NCI-H345 treated with DMSO at 0.1 percent for 48 hours (cell line): Measurements from ENCODE around the gene PSMD3.

ENCODE experiments used
- DNase-seq: peaks from one replicate; lab custom pipeline; 2025; ENCODE audit not compliant: unreplicated experiment; lab: John Stamatoyannopoulos, UW

PSMD3 gene

DNA sequence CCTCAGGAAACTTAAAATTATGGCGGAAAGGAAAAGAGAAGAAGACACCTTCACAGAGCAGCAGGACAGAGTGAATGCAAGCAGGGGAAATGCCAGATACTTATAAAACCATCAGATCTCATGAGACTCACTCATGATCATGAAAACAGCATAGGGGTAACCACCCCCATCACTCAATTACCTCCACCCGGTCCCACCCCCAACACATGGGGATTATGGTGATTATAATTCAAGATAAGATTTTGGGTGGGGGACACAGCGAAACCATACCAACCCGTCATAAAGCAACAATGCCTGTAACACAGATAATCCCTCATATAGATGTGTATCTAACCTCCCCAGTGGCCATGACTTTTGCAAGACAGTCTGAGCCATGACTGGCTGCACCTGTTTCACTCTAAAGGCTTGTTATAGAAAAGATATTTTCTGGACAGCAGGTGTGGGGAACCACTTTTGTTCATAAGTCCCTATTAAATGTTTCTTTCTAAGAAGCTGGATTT is 24.8 kb upstream of the PSMD3 start:
- no peak for DNase-seq

DNA sequence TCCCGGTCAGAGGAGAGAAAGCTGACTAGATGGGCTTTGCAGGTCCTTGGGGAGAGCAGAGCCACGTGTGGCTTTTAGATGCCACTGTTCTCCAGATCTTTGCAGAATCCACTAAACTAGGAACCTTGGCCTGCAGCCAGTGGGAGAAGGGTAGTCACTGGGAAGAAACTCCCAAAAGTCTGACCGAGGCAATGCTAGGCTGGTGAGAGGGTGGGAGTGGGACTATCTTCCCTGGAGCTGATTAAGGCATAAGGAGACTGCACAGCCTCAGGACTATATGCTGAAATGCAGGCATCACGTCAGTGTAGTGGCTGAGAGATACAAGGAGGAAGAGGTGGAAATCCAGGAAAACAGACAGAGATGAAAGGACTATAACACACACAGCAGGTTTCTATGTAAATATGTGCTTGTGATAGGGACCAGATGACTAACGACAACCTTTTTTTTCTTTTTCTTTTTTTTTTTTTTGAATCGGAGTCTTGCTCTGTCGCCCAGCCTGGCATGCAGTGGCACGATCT is 20.0 kb upstream of the PSMD3 start:
- DNase-seq = no peak

DNA sequence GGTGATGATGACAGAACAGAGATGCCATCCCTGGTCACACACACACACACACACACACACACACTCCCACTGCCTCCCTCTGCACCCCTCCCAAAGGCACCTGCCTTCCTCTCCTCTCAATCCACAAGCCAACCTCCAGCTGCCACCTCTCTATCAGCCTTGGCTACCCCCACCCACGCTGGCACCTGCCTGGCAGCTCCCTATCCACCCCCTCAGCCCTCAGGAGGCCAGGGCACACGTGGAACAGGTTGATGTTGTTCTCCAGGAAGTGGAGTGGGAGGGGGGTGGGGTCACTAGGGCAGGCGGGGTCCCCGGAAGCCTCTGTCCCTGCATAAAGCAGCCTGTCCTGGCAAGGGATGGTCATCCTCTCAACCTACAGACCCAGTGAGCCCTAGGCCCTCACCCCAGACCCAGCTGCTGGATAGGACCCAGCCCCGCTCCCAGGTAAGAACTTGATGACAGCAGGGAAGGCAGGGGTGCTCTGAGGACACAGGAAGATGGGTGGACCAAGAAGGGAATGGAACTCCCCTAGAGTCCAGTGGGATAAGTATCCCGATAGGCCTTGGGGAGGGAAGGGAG is 17.9 kb upstream of the PSMD3 start, which contains the start of gene GSDMA:
Gene GSDMA (plus strand): TSS at position 363 of the 579 bp plus-strand sequence. CDS start 2,684 bp downstream, outside the sequence.
- DNase-seq = no peak

DNA sequence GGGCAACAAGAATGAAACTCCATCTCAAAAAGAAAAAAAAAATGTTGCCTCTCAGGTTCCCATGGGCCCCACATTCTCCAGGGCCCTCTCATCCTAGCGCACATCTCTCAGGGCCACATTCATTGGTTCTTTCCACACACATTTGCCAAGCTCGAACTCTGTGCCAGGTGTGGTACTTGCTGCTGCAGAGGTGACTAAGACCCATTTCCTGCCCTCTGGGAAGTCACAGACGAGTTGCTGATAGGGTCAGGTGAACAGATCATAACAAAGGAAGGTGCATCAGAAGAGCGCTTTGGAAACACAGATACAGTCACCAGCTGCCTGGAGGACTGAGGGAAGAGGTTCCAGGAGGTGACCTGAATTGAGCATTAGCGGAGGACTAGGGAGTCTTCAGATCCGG is 16.8 kb upstream of the PSMD3 start:
- no peak for DNase-seq

DNA sequence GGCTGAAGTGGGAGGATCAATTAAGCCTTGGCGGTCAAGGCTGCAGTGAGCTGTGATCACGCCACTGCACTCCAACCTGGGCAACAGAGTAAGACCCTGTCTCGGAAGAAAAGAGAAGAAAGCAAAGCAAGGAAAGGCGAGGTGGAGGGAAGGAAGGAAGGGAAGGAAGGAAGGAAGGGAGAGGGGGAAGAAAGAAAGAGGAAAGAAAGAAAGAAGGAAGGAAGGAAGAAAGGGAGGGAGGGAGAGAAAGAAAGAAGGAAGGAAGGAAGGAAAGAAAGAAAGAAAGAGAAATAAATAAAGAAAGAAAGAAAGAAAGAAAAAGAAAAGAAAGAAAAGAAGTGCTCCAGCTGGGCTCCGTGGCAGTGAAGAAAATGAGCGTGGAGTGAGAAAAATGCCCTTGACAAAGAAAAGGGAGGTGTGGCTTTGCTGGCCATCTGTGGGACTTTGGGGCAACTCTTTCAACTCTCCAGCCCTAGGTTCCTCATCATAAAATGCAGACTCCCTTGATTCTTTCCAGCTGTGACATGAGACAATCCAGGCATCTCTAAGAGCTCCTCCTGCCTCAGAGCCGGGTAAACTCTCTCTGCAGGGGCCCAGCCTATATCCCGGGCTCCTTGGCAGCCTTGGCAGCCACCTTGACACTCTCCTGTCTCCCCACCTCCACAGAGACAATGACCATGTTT is 15.4 kb upstream of the PSMD3 start:
- no peak for DNase-seq

DNA sequence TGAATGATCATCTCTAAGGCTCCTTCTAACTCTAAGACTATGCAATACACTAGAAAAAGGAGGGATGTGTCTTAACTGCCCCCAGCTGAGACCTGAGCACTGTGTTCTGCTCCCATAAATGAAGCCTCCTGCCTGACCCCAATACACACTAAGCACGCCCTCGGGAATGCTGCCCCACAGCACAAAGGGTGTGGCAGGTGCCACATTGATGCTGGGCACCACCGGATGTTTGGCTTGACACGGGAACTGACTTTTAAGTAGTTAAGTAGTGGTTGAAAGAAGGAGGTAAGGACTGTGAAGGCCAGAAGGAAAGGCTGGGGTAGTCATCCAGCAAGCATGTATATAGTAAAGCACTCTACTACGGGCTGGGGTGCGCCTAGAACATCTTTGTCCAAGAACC is 13.8 kb upstream of the PSMD3 start:
- DNase-seq = no peak

DNA sequence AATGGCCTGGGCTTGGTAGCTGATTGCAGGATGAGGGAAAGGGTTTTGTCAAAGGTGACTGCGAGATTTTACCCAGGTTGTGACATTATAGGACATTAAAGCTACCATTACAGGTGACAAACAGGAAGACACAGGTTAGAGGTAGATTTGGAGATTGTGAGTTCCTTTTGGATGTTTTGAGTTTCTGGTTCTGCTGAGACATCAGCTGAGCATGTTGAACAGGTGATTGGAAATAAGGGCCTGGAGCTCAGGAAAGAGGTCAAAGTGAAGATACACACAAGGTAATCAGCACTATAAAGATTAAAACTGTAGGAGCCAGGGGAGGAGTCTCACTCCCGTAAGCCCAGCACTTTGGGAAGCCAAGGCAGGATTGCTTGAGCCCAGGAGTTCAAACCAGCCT is 11.8 kb upstream of the PSMD3 start:
- no peak for DNase-seq

DNA sequence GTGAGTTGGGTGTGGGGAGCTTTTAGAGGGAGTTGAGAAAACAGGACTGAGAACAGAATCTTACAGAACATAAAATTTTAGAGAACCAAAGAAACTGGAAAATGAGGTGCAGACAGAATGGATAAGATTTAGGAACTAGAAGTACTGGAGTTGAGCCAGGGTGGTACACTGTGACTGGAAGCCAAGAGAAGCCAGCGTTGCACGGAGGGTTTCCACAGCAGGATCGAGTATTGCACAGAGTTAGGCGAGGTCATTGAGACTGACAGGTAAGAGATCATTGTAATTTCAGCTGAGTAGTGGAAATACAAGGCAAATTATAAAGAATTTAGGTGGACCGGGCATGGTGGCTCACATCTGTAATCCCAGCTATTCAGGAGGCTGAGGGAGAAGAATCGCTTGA is 11.2 kb upstream of the PSMD3 start:
- DNase-seq = no peak

DNA sequence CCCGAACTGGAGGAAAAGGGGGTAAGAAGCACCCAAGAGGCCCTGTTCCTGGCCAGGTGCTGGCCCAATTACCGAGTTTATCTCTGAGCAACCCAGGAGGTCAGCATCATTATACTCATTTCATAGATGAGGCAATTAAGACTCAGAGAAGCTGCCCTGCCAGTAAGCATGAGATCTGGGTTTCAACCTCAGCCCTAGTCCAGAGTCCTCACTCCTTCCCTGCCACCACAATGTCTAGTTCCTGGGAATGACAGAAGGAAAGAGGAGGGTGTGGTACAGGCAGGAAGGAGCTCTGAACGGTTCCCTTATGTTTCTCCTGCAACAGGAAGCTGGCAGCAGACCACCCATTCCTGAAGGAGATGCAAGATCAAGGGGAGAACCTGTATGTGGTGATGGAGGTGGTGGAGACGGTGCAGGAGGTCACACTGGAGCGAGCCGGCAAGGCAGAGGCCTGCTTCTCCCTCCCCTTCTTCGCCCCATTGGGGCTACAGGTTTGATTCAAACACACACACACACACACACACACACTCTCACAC is 10.4 kb upstream of the PSMD3 start:
- DNase-seq = no peak

DNA sequence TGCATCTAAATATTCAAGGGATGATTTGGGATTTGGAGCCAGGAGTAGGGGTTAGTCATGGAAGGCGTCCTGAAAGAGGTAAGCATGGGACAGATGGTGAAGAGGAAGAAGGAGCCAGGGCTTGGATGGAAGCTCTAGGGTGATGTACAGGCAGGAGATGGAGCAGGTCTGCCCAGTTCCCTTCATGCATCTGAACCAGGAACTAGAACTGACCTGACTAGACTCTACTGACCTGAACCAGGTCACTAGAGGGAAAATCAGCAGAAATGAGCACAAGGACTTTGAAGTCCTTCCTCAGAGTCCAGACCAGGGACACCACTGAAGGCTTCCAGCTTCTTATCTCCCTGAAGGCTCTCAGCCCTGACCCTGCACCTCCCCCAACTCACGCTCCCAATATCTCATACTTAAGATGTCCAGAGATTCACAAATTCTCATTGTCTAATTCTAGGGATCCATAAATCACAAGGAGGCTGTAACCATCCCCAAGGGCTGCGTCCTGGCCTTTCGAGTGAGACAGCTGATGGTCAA is 9.5 kb upstream of the PSMD3 start:
- DNase-seq = no peak

DNA sequence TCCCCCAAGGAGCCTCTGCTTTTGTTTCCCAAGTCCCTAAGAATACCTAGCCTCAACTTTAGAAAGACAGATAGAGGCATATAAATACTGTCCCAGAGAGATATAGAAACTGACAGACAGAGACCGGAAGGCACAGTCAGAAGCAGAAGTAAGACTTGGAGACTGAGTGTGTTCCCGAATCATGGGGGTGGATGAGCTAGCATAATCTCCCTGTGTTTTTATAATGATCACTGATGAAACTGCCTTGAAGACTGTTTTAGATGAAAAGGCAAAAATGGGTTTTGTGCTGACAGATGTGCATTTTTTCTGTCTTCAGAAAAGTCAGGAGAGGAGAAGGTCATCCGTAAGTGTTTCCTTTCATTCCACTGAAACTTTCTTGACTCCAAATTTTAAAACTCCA is 8.3 kb upstream of the PSMD3 start:
- no peak for DNase-seq

DNA sequence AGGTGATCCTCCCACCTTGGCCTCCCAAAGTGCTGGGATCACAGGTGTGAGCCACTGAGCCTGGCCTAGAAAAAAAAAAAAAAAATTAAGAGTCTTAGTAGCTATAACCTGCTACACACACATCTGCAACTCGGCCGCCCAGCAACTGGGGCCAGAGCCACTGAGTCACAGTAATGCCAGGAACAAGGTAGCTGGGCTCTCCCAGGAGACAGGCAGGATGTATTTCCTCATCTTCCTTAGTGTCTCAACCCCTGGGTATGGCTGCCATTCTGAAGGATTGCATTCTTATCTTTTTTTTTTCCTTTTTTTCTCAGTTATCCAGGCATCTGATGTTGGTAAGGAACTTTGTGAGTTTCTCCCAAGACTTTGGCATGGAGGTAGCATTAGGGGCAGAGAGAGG is 7.1 kb upstream of the PSMD3 start:
- no peak for DNase-seq

DNA sequence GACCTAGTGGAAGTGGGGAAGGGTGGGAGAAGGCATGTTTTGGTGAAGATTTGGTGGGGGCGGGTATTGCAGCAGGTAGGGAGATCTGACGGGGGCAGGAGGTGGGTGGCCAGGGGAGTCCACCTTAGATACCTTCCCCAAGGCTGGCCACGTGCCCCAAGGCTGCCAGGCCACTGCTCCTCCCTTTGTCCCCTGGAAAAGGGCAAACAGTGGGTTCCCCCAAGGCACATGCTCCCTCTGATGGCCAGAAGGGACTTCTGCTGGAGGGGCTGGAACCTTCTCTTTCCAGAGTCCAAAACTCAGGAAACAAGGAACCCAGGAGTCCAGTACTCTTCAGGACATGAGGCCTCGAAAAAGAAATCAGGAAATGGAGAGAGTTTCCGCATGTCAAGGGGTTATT is 6.2 kb upstream of the PSMD3 start:
- DNase-seq = no peak

DNA sequence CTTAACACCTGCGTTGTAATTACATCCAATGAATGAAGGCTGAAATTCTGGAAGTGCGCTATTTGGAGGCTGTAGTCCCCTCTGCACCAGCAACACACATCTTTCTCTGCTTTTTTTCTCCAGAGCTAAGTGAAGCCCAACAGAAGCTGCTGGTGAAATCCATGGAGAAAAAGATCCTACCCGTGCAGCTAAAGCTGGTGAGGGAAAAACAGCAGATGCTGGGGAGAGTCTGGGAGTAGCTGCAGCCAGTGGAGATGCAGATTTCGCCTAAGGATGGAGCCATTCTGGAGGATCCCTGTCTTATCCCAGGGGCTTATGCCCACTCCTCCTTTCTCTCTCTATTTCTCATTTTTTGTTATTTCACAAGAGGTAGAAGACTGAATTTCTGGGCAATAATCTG is 4.8 kb upstream of the PSMD3 start:
- no peak for DNase-seq

DNA sequence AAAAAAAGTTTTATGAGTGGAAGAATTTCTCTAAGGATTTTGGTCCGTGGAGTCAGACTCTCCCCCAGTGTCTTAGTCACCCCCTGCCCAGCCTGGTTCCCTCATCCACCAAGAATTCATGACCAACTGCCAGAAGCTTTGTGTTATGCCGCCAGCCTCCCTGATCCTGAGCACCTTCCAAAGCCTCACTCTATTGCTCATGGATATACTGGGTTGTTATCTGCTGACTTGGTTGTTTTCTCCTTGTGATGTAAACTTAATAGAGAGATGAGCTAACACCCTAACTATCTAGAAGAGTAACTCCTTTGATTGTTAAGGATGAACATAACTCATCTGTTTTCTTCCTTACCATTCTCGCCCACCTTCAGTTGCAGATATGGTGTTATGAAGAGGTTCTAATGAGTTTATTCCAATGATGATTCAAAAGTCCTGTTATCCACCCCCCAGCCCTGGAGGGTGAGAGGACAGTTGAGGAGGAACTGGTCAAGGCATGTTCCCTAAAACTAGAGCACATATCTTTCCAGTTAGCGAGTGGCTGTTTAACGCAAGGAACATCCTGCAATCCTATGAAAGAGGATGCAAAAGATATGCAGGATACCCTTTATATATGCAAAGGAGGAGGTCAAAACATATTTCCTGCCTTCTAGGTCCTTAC is 1.5 kb upstream of the PSMD3 start:
- DNase-seq = no peak

DNA sequence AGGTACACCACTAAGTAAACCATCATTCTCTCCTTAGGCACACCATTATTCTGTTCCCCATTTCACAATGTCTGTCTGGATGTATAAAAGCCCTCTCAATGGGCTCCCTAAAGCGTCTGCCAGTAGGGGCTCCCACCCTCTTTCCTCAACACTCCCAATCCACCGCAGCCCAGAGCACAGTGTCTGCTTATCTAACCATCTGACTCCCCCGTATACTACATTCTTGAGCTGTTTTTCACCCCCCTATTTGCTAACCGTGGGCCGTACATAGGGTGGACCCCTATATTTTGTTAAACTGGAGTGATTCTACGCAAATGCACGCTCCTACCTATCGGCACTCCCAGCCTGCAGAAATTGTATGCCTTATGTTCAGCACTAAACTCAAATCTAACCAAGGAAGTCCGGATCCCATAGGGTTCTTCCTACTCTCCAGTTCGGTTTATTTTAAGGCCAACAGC is 685 bp upstream of the PSMD3 start:
- DNase-seq = no peak

DNA sequence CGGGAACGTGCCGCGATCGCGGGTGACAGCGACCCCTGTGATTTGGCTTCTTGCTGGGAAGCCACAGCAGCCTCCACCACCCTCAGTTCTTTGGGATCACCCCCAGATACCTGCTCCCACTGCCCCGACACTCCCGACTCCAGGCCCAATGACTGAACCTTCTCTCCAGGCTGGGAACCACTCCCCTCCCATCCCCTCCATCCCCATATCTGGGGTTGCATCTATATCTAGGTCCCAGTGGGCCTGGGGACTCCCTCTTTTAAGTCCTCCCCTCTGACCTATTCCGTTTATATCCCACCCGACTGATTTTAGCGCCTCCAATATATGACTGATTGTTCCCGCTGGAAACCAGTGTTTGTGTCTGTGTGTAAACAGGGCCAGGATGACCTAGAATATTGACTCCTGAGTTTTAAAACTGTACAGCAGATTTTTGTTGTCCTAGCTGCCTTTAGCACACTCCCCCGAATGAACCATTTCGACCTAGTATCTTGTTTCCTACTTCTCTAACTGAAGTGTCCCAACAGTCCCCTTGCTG is 667 bp downstream of the PSMD3 start:
- no peak for DNase-seq

DNA sequence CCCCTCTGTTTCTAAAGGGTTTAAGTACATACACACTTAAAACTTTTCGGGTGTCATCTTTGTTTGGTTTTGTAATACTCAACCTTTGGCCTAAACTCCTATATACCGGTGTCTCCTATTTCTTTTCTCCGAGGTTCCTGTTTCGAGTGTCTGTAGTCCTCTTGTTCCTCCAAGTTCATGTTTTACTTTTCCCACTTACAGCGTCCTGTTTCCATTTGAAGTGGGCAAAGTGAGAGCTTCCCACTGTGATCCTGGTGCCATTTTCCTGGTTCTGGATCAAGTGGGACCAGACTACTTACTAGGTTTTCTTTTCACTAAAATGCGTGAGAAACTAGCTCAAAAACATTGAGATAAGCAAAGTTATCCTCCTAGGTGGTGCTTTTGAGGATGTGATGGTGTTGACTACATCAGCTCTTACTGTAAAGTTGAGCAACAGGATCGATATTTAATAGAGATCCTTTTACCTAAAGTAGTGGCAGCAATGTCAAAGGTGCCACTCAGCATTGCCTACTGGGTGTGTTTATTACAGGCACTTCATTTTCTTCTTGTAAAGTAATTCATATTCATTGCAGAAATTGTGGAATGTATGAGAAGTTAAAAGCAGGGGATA is 1.3 kb downstream of the PSMD3 start:
- no peak for DNase-seq

DNA sequence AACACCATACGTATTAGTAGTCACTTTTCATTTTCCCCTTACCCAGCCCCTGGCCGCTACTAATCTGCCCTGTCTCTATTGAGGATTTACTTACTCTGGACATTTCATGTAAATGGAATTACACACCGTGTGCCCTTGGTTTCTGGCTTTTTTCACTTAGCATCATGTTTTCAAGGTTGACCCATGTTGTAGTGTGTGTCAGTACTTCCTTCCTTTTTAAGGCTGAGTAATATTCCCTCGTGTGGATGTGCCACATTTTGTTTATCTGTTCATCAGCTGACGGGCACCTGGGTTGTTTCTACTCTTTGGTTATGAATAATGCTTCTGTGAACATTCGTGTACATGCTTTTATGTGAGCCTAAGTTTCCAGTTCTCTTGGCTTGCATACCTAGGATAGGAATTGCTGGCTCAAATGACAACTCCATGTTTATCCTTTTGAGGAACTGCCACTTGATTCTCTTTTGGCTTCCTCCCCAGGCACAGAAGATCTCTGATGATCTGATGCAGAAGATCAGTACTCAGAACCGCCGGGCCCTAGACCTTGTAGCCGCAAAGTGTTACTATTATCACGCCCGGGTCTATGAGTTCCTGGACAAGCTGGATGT is 7.7 kb downstream of the PSMD3 start:
- no peak for DNase-seq

DNA sequence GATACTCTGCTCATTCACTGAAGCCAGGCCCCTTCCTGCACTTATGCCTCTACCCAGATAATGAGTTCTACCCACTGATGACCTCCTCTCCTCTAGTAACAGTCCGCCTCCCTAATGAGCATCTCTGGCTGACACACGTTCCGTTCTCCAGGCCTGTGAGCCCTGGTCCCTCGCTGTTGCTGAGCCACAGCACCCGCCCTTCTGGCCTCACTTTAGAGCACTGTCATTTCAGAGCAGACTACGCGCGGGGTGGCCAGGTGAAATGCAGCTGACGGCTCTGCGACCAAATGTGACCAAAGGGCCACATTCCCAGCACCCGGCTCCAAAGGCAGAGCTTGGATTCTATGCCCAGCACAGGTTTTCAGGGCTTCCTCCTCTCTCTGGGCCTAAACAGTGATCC is 13.8 kb downstream of the PSMD3 start:
- no peak for DNase-seq
